Activated T-cell treated with anti-CD3 and anti-CD28 coated beads, Interleukin-2, amount 50 U/mL, for 72 hours (primary cell): Measurements from ENCODE around the gene CSH2. TPM values are rescaled to one million over a fixed set of nuclear protein-coding genes. Genes with fewer than 3 reads are reported as not detected.
"Not testable (repeated sequence)": the region's sequence is repeated elsewhere in the genome, so short reads cannot be mapped to it uniquely, and the experiment has no call there.

ENCODE experiments used
- ATAC-seq, 2 donors: fragments of 150-1000 bp; cut with Tn5 transposase; replicated peaks in 1 of 2; 2 replicates each; pipeline ENCODE4 v1.10.0; 2021; ENCODE audit warnings: moderate library complexity in 2 of 2, mild to moderate bottlenecking in 1 of 2
- DNase-seq, 2 donors: peaks; one replicate each; pipeline ENCODE4 v3.0.0; 2021 to 2022; ENCODE audit warnings: mixed read lengths in 1 of 2
- H3K27ac Mint-ChIP-seq: one replicate; pipeline ENCODE4 v1.8.0; 2022; ENCODE audit warnings: mild to moderate bottlenecking, moderate library complexity, mixed read lengths
- H3K27me3 Mint-ChIP-seq: one replicate; pipeline ENCODE4 v1.8.0; 2022; ENCODE audit warnings: low read depth, mixed read lengths
- H3K36me3 Mint-ChIP-seq, 2 donors: one replicate each; pipeline ENCODE4 v1.8.0; 2022; ENCODE audit warnings: mixed read lengths in 2 of 2, mild to moderate bottlenecking in 1 of 2; ENCODE audit not compliant: insufficient read depth in 2 of 2
- H3K4me1 Mint-ChIP-seq: one replicate; pipeline ENCODE4 v1.8.0; 2022; ENCODE audit warnings: low read depth, mixed read lengths
- H3K4me3 Mint-ChIP-seq, 2 donors: one replicate each; pipeline ENCODE4 v1.8.0; 2022; ENCODE audit warnings: mild to moderate bottlenecking in 2 of 2, mixed read lengths in 2 of 2, moderate library complexity in 2 of 2
- H3K9me3 Mint-ChIP-seq, 2 donors: one replicate each; pipeline ENCODE4 v1.8.0; 2022; ENCODE audit warnings: mixed read lengths in 2 of 2
- total RNA-seq, 2 donors: library from RNA; stranded (reverse); gene quantifications; one replicate each; pipeline ENCODE4 v1.2.3, GENCODE V29; 2022

The CSH2 gene
- total RNA-seq, 2 donors from 2014 or later, result not detected

GRCh38 chr17:63889026-63889848, 15.8 kb upstream of the CSH2 start:
- H3K27ac Mint-ChIP-seq, H3K27me3 Mint-ChIP-seq, H3K4me1 Mint-ChIP-seq, H3K9me3 Mint-ChIP-seq, H3K36me3 Mint-ChIP-seq: not testable (repeated sequence)
- DNase-seq, result peak; percentile 23 to 34
- peak; percentile 58 to 64 for ATAC-seq
- H3K4me3 Mint-ChIP-seq, result peak overlapping the region in 1 of 2 donors; percentile 36

DNA sequence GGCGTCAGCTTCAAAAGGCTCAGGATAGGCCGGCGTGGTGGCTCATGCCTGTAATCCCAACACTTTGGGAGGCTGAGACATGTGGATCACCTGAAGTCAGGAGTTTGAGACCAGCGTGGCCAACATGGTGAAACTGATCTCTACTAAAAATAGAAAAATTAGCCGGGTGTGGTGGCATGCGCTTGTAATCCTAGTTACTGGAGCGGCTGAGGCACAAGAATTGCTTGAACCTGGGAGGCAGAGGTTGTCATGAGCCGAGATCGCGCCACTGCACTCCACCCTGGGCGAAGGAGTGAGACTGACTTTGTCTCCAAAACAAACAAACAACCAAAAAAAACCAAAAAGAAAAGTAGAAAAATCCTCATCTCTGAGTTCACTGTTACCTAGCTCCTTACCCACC, 11.6 kb upstream of the CSH2 start:
- ATAC-seq, H3K36me3 Mint-ChIP-seq, H3K27ac Mint-ChIP-seq, H3K4me3 Mint-ChIP-seq, H3K9me3 Mint-ChIP-seq, H3K27me3 Mint-ChIP-seq, DNase-seq: not testable (repeated sequence)
- peaks cover 13% of the 10 kb centered on the region for H3K4me1 Mint-ChIP-seq

DNA sequence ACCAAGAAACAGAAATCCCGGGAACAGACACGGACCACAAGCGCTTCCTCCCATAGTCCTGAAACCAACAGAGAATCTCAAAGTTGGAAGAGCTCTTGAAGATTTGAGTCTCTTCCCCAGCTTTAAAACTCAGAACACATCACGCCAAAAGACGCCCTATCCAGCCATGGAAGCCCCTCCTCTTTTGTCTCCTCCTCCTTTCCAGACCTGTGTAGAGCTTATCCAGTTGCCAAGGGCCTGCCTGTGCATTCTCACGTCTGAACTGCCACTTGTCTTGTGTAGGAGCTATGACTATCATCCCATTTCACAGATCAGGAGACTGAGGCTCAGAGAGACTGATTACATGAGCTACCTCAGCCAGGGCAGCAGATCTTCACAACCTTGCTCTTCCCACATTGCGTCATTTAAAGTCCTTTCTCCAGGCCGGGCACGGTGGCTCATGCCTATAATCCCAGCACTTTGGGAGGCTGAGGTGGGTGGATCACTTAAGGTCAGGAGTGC, 9.2 kb upstream of the CSH2 start:
- H3K4me1 Mint-ChIP-seq, DNase-seq, H3K36me3 Mint-ChIP-seq, H3K4me3 Mint-ChIP-seq, ATAC-seq, H3K27ac Mint-ChIP-seq, H3K27me3 Mint-ChIP-seq, H3K9me3 Mint-ChIP-seq: not testable (repeated sequence)

DNA sequence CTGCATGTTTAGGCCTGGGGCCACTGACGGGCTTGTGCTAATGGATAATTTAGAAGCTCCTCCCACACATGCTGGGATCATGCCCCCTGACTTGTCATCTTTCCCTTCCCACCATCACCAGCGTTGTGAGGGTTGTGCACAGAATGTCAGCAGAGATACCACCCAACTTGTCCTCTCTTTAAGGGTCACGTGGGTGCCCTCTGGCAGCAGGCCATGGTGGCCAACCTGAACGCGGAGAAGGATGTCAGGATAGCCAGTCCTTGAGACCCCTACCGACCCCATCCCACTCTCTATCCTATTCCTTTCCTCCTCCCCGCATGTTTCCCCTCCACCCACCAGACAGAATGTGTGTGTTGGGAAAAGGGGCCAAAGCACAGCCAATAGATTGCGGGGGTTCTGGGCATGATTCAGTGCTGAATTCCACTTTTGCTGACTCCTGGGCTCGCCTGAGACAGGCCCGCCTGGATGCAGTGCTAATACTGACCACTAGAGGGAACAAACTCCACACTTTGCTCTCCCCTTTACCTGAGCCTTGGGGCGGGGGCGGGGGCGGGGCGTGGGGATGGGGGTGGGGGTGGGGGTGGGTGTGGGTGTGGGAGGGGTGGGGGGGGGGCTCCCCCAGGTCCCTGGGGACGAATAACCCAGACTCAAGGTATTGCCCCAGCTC, 8.6 kb upstream of the CSH2 start, which contains the start of gene GH2:
TSS of gene GH2 (minus strand) at position 10 of the 667 bp plus-strand sequence. CDS start 143 bp downstream, outside the sequence.
- Mint-ChIP-seq H3K9me3 (no peaks in the 10 kb centered on the region), H3K36me3 (no peaks in the 10 kb centered on the region), H3K4me1 (peaks cover 4% of the 10 kb centered on the region), H3K27ac (no peak within 1 kb of the TSS), H3K4me3 (no peak within 1 kb of the TSS), H3K27me3 (peaks cover 7% of the 10 kb centered on the region)
- ATAC-seq (peak; percentile 81 to 85), DNase-seq (peak; percentile 67 to 69)

- not testable (repeated sequence) for DNase-seq, H3K36me3 Mint-ChIP-seq, H3K27ac Mint-ChIP-seq, ATAC-seq, H3K9me3 Mint-ChIP-seq, H3K27me3 Mint-ChIP-seq, H3K4me3 Mint-ChIP-seq, H3K4me1 Mint-ChIP-seq
Observed at GRCh38 chr17:63881337-63881736, 7.9 kb upstream of the CSH2 start.

DNA sequence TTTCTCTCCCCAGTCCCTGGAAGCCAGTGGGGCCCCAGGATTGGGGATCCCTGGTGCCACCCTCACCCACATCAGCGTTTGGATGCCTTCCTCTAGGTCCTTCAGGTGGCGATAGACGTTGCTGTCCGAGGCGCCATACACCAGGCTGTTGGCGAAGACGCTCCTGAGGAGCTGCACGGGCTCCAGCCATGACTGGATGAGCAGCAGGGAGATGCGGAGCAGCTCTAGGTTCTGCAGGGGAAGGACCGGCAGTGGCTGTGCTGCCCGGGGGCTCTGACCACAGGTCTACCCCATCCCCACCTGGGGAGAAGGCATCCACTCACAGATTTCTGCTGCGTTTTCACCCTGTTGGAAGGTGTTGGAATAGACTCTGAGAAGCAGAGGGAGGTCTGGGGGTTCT, 7.2 kb upstream of the CSH2 start:
- Mint-ChIP-seq H3K4me1 (peaks cover 4% of the 10 kb centered on the region), H3K9me3 (no peaks in the 10 kb centered on the region), H3K27me3 (peaks cover 7% of the 10 kb centered on the region), H3K36me3 (no peaks in the 10 kb centered on the region), H3K27ac (no peak overlapping the region), H3K4me3 (no peak overlapping the region)
- no peak for ATAC-seq
- no peak for DNase-seq

GRCh38 chr17:63878413-63878812, 4.9 kb upstream of the CSH2 start:
- H3K27me3 Mint-ChIP-seq, H3K27ac Mint-ChIP-seq, DNase-seq, ATAC-seq, H3K9me3 Mint-ChIP-seq, H3K4me3 Mint-ChIP-seq, H3K36me3 Mint-ChIP-seq, H3K4me1 Mint-ChIP-seq: not testable (repeated sequence)

DNA sequence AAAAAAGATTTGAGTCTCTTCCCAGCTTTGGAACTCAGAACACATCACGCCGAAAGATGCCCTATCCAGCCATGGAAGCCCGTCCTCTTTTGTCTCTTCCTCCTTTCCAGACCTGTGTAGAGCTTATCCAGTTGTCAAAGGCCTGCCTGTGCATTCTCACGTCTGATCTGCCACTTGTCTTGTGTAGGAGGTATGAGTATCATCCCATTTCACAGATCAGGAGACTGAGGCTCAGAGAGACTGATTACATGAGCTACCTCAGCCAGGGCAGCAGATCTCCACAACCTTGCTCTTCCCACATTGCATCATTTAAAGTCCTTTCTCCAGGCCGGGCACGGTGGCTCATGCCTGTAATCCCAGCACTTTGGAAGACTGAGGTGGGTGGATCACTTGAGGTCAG, 1.2 kb upstream of the CSH2 start:
- not testable (repeated sequence) for H3K27ac Mint-ChIP-seq, H3K9me3 Mint-ChIP-seq, H3K4me3 Mint-ChIP-seq, H3K27me3 Mint-ChIP-seq, DNase-seq, H3K36me3 Mint-ChIP-seq, H3K4me1 Mint-ChIP-seq, ATAC-seq

GRCh38 chr17:63874061-63874626, 667 bp upstream of the CSH2 start:
- not testable (repeated sequence) for H3K27me3 Mint-ChIP-seq, H3K27ac Mint-ChIP-seq, H3K4me1 Mint-ChIP-seq, H3K9me3 Mint-ChIP-seq, DNase-seq, H3K36me3 Mint-ChIP-seq, H3K4me3 Mint-ChIP-seq, ATAC-seq

- not testable (repeated sequence) for H3K27ac Mint-ChIP-seq, H3K9me3 Mint-ChIP-seq, H3K36me3 Mint-ChIP-seq, H3K27me3 Mint-ChIP-seq, H3K4me3 Mint-ChIP-seq, DNase-seq, H3K4me1 Mint-ChIP-seq, ATAC-seq
Observed at GRCh38 chr17:63871646-63872365, 1.7 kb downstream of the CSH2 start.

GRCh38 chr17:63870292-63870665, 3.2 kb downstream of the CSH2 start:
- H3K4me1 Mint-ChIP-seq, H3K27ac Mint-ChIP-seq, H3K4me3 Mint-ChIP-seq, DNase-seq, H3K9me3 Mint-ChIP-seq, H3K36me3 Mint-ChIP-seq, ATAC-seq, H3K27me3 Mint-ChIP-seq: not testable (repeated sequence)

- DNase-seq, H3K4me1 Mint-ChIP-seq, H3K27me3 Mint-ChIP-seq, H3K4me3 Mint-ChIP-seq, H3K9me3 Mint-ChIP-seq, H3K27ac Mint-ChIP-seq, H3K36me3 Mint-ChIP-seq: not testable (repeated sequence)
- ATAC-seq, result peak in 1 of 2 donors; percentile 39
Observed at GRCh38 chr17:63869491-63870291, 3.8 kb downstream of the CSH2 start.
